Fibroblast of the aortic adventitia (primary cell): Measurements from ENCODE around the gene DCP2. TPM values are rescaled to one million over a fixed set of nuclear protein-coding genes. Genes with fewer than 3 reads are reported as not detected.
"Not testable (repeated sequence)": the region's sequence is repeated elsewhere in the genome, so short reads cannot be mapped to it uniquely, and the experiment has no call there.

ENCODE experiments used
- DNase-seq: peaks from one replicate; pipeline ENCODE4 v3.0.0-alpha.2; 2010; ENCODE audit warnings: low read depth
- H3K4me3 ChIP-seq: 2 replicates; pipeline ENCODE4 v1.5.1; 2011; ENCODE audit warnings: low read depth, mild to moderate bottlenecking, control low read depth, low read length, moderate library complexity
- CTCF ChIP-seq: IDR thresholded peaks from 2 replicates; pipeline ENCODE4 v1.5.1; 2011; ENCODE audit warnings: mild to moderate bottlenecking, low read length, control low read depth, inconsistent platforms; ENCODE audit not compliant: insufficient read depth
- total RNA-seq: library from RNA; depleted of rRNA; stranded (reverse); fragments of >200 nt; gene quantifications from 2 replicates; pipeline ENCODE4 v1.2.3, GENCODE V29; 2012; ENCODE audit warnings: low replicate concordance

Gene DCP2
- total RNA-seq, 1 donor = 34.4 TPM

GRCh38 chr5:112957036-112957808 is 19.4 kb upstream of the DCP2 start:
- H3K4me3 ChIP-seq = no peak overlapping the region
- no peak for DNase-seq
- no peak for TF ChIP-seq CTCF

- no peak for TF ChIP-seq CTCF
- peak overlapping the region; percentile 1 for H3K4me3 ChIP-seq
- DNase-seq = peak; percentile 96
Observed at GRCh38 chr5:112958093-112959088, 18.2 kb upstream of the DCP2 start.

GRCh38 chr5:112959872-112960271 is 16.7 kb upstream of the DCP2 start:
- H3K4me3 ChIP-seq = not testable (repeated sequence)
- peak; percentile 81 for DNase-seq

GRCh38 chr5:112960315-112960714 is 16.3 kb upstream of the DCP2 start:
- no peak overlapping the region for H3K4me3 ChIP-seq
- no peak for DNase-seq
- no peak for TF ChIP-seq CTCF

- no peak for DNase-seq
- TF ChIP-seq CTCF = no peak
- H3K4me3 ChIP-seq = no peak overlapping the region
Observed at GRCh38 chr5:112960863-112961504, 15.6 kb upstream of the DCP2 start.

GRCh38 chr5:112963374-112963733 is 13.2 kb upstream of the DCP2 start:
- not testable (repeated sequence) for DNase-seq, H3K4me3 ChIP-seq

GRCh38 chr5:112965733-112966306 is 10.8 kb upstream of the DCP2 start:
- no peak for DNase-seq
- H3K4me3 ChIP-seq = no peak overlapping the region
- no peak for TF ChIP-seq CTCF
